DLD1 (cell line): ENCODE measurements around the gene ETF1.

Source experiments
- in situ Hi-C: cut with HindIII; loops from 2 replicates; pipeline ENCODE4 v1.10.0; 2017; ENCODE audit warnings: low sequenced_read_pairs

The ETF1 gene

DNA sequence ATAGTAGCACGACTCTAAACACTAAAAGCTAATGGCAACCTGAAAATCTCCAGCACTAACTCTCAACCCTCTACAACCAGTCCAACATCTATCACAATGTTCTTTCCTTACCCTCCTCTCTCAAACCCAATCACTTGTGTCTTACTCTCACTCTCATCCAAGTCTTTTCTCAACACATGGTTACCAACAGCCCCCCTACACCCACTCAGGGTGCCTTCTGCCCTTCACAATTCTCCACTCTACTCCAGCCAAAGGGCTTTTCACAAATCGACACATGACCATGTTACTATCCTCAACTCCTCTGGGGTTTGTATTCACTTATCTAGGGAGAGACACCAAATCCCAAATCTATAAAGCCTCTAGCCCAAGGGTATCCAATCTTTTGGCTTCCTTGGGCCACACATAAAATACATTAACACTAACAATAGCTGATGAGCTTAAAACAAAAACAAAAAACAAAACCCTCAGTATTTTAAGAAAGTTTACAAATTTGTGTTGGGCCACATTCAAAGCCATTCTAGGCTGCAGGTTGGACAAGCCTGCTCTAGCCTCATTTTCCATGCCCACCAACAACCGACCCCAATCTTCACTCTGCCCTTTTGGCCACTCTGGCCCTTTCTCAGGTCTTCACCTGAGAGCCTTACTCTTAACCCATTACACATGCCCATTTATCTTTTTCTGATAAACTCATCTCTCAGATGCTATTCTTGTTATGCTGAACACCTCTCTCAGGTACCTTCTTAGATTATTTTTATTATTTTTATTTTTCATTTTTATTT lies 20.5 kb upstream of the ETF1 start:
- in situ Hi-C loops, result no loop called here

DNA sequence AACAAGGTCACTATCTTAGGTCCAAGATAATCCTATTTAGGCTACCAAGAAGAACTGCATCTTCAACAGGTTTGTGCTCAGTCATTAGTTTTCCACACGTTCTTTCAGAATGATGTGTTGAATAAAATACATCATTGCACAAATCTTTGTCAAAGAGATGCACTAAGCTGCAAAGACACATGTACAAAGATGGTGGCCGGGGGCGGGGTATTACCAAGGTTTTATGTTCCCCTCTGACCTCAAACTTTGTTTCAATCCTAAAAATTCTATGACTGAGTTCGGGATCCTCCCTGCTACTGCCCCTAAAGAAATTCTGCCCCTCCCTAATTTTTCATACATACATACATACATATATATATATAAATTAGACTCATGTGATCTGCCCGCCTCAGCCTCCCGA lies 17.9 kb upstream of the ETF1 start:
- in situ Hi-C loops, result no loop called here

DNA sequence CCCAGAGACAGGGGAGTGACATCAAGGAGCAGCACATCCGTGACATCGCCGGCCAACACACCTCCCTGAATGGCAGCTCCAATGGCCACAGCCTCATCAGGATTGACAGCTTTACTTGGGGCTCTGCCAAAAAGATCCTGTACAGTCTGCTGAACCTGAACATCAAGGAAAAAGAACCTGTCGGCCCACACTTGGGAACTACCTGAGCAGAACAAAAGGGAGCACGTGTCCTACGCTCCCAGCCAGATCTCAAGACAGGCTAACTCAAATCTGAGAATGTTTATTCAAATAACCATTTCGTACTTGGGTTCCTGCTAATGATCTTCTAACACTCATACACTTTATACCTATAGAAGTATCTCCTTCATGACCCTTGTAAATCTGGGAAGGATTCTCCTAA lies 16.9 kb upstream of the ETF1 start:
- in situ Hi-C loops, result no loop called here

DNA sequence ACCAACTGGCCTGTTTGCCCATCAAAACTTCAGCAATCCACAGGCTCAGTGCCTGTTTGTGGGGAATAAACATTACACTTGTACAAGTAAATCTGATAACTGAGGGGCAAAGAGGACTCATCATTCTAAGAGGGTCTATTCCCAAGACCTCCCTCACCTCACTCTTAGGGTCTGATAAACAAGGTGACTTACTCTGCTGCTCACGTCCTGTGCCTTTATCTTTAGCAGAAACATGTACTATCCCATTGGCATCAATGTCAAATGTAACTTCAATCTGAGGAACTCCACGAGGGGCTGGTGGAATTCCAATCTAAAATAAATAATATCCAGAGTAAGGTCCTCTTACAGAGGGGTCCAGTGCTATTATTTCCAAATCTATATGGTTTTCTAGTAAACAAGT lies 14.6 kb upstream of the ETF1 start:
- in situ Hi-C loops, result no loop called here

- in situ Hi-C loops, result no loop called here
Observed at GRCh38 chr5:138554143-138554542, 11.1 kb upstream of the ETF1 start.

GRCh38 chr5:138553437-138554095 lies 10.5 kb upstream of the ETF1 start:
- in situ Hi-C loops, result no loop called here

DNA sequence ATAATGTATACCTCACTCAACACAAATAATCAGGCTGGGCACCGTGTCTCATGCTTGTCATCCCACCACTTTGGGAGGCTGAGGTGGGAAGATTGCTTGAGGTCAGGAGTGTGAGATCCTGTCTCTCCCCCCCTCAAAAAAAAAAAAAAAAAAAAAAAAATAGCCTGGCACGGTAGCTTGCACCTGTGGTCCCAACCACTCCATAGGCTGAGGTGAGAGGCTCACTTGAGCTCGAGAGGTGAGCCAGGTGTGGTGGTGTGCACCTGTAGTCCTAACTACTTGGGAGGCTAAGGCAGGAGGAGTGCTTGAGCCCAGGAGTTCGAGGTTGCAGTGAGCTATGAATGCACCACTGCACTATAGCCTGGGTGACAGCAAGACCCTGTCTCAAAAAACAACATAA lies 9.6 kb upstream of the ETF1 start:
- in situ Hi-C loops, result no loop called here

DNA sequence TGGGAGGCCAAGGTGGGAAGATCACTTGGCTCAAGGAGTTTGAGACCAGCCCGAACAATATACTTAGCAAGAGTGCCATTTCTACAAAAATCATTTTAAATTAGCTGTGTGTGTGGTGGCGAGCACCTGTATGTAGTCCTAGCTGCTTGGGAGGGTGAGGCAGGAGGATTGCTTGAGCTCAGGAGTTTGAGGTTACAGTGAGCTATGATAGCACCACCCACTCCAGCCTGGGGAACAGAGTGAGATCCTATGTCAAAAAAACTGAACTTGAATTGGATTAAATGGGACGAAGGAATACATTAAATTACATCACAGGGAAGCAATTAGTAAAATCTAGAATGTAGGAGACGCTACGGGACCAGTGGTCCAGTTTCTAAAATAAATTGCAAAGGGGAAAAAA lies 6.4 kb upstream of the ETF1 start:
- in situ Hi-C loops, result no loop called here

GRCh38 chr5:138545919-138546562 lies 3.0 kb upstream of the ETF1 start:
- in situ Hi-C loops, result no loop called here

- in situ Hi-C loops, result no loop called here
Observed at GRCh38 chr5:138544181-138545134, 1.4 kb upstream of the ETF1 start.

DNA sequence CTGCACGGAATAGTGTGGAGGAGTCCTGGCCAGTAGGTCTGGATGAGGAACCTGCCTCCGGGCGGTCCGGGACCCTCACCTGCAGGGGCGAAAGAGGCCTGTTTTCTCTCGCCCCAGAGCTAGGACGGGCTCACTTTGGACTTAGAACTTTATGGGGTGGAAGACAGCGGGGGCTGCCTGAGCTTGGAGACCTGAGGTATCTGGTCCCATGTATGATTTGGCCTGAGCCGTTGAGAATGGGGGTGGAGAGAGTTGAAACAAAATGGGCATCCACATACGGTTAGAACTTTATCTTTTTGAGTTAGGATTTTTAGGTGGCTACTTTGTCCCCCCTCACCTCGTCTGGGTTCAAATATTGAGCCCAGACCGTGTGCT lies 681 bp upstream of the ETF1 start:
- in situ Hi-C loops, result no loop called here

GRCh38 chr5:138542180-138542955 lies 668 bp downstream of the ETF1 start:
- in situ Hi-C loops, result no loop called here

DNA sequence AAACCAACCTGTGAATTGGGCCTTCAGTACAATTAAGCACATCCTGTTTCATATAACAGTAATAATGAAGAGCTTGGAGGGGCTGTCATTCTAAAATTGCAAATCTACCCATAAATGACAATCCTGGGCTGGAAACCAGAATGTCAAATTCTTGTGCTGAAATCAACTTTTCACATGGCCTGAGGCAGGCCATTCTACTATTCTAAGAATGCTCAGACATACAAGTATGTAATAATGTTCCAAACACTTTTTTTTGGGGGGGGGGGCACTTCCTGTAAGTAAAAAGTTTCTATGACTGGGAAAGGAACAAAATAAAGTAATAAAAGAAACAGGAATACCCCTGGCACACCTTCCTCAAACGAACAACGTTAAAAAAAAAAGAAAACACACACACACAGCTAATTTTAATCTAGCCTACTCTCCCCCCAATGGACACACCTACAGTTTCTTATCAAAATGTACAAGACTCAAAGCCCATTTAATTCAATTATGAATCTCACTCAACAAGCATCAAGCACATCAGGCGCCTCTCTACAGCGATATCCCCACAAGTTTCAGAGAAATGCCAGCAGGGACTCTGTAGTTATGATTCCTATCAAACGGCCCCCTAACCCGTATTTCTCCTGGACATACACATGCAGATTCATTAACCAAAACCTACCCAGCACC lies 1.4 kb downstream of the ETF1 start:
- in situ Hi-C loops, result no loop called here

DNA sequence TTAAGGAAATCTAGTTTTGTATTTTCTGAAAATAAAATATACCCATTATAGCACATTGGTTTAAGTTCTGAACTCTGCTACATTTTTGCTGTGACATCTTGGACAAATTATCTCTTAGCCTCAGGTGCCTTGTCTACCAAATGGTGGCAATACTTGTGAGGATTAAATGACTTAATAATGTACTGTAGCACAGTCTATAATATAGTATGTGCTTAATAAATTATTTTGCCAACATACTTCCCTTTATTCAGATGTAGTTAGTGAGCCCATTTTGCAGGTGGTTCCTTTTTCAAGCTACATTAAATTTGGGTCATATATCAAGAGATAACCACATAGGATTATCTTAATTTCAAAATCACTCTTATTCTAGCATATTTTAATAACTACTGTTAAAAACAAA lies 3.2 kb downstream of the ETF1 start:
- in situ Hi-C loops, result no loop called here

- in situ Hi-C loops, result no loop called here
Observed at GRCh38 chr5:138538943-138539627, 4.0 kb downstream of the ETF1 start.

- in situ Hi-C loops, result no loop called here
Observed at GRCh38 chr5:138536665-138537315, 6.2 kb downstream of the ETF1 start.

DNA sequence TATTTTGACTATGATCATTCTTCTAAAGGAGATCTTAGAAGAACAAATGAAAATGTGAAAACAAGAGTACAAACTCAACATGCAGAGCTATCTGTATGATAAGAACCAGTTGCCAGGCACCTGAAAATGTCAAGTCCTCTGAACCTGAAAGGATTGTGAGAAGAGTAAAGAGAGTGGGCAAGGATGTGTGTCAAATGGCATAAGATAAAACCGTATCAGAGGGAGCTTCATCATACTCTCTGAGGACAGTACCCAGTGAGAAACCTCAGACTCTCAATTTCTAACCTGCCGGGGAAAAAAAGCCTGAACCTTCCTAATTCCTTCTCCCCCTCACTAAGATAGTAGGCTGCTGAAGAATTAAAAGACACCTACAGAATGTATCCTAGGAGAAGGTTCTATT lies 6.8 kb downstream of the ETF1 start:
- in situ Hi-C loops, result no loop called here
